Ishikawa (cell line): ENCODE measurements around the gene POLR2I.

Experiments
- CEBPB ChIP-seq: IDR thresholded peaks from 2 replicates; pipeline ENCODE4 v1.6.1; 2012
- CREB1 ChIP-seq: IDR thresholded peaks from 2 replicates; pipeline ENCODE4 v1.6.1; 2012; ENCODE audit warnings: low read depth
- EGR1 ChIP-seq: IDR thresholded peaks from 2 replicates; pipeline ENCODE4 v1.6.1; 2012
- EP300 ChIP-seq: IDR thresholded peaks from 2 replicates; pipeline ENCODE4 v1.6.1; 2012; ENCODE audit warnings: borderline replicate concordance
- FOXM1 ChIP-seq: IDR thresholded peaks from 2 replicates; pipeline ENCODE4 v1.6.1; 2012; ENCODE audit warnings: low read depth, borderline replicate concordance
- MAX ChIP-seq: IDR thresholded peaks from 2 replicates; pipeline ENCODE4 v1.6.1; 2012
- NFIC ChIP-seq: IDR thresholded peaks from 2 replicates; pipeline ENCODE4 v1.6.1; 2012
- RAD21 ChIP-seq: IDR thresholded peaks from 2 replicates; pipeline ENCODE4 v1.6.1; 2012; ENCODE audit warnings: low read depth
- REST ChIP-seq: IDR thresholded peaks from 2 replicates; pipeline ENCODE4 v1.6.1; 2012; ENCODE audit warnings: low read depth, mild to moderate bottlenecking
- TAF1 ChIP-seq: IDR thresholded peaks from 2 replicates; pipeline ENCODE4 v1.6.1; 2012; ENCODE audit warnings: low read depth, mild to moderate bottlenecking
- TCF12 ChIP-seq: IDR thresholded peaks from 2 replicates; pipeline ENCODE4 v1.6.1; 2012; ENCODE audit warnings: low read depth
- TEAD4 ChIP-seq: IDR thresholded peaks from 2 replicates; pipeline ENCODE4 v1.6.1; 2012
- USF1 ChIP-seq: IDR thresholded peaks from 2 replicates; pipeline ENCODE4 v1.6.1; 2012
- YY1 ChIP-seq: IDR thresholded peaks from 2 replicates; pipeline ENCODE4 v1.6.1; 2012; ENCODE audit warnings: low read depth
- ZBTB7A ChIP-seq: IDR thresholded peaks from 2 replicates; pipeline ENCODE4 v1.6.1; 2012; ENCODE audit warnings: low read depth

Gene POLR2I

GRCh38 chr19:36149673-36150406 is 35.2 kb upstream of the POLR2I start:
- TF ChIP-seq FOXM1 = no peak
- no peak for TF ChIP-seq MAX
- no peak for TF ChIP-seq REST
- TF ChIP-seq CEBPB = no peak
- no peak for TF ChIP-seq ZBTB7A
- TF ChIP-seq TAF1 = no peak
- TF ChIP-seq TEAD4 = no peak
- no peak for TF ChIP-seq CREB1
- TF ChIP-seq EP300 = no peak
- TF ChIP-seq YY1 = no peak
- no peak for TF ChIP-seq NFIC
- no peak for TF ChIP-seq RAD21
- no peak for TF ChIP-seq EGR1

- TF ChIP-seq TAF1 = no peak
- TF ChIP-seq RAD21 = no peak
- no peak for TF ChIP-seq CEBPB
- no peak for TF ChIP-seq TEAD4
- TF ChIP-seq CREB1 = no peak
- TF ChIP-seq ZBTB7A = no peak
- no peak for TF ChIP-seq REST
- TF ChIP-seq NFIC = no peak
- no peak for TF ChIP-seq TCF12
- no peak for TF ChIP-seq EGR1
- TF ChIP-seq EP300 = no peak
- TF ChIP-seq YY1 = no peak
- no peak for TF ChIP-seq FOXM1
- TF ChIP-seq USF1 = no peak
- no peak for TF ChIP-seq MAX
Observed at GRCh38 chr19:36144624-36145023, 29.9 kb upstream of the POLR2I start.

GRCh38 chr19:36142496-36142895 is 27.8 kb upstream of the POLR2I start:
- TF ChIP-seq MAX = no peak
- no peak for TF ChIP-seq TAF1
- TF ChIP-seq CREB1 = no peak
- TF ChIP-seq ZBTB7A = no peak
- TF ChIP-seq NFIC = no peak
- TF ChIP-seq USF1 = no peak
- TF ChIP-seq EGR1 = no peak
- TF ChIP-seq REST = no peak
- TF ChIP-seq FOXM1 = no peak
- no peak for TF ChIP-seq CEBPB
- TF ChIP-seq YY1 = no peak
- no peak for TF ChIP-seq EP300
- no peak for TF ChIP-seq TCF12
- no peak for TF ChIP-seq TEAD4
- TF ChIP-seq RAD21 = no peak

- no peak for TF ChIP-seq CREB1
- no peak for TF ChIP-seq MAX
- no peak for TF ChIP-seq EGR1
- TF ChIP-seq NFIC = no peak
- no peak for TF ChIP-seq TAF1
- no peak for TF ChIP-seq TCF12
- TF ChIP-seq ZBTB7A = no peak
- TF ChIP-seq FOXM1 = no peak
- no peak for TF ChIP-seq TEAD4
Observed at GRCh38 chr19:36142046-36142445, 27.4 kb upstream of the POLR2I start.
